ENCODE data around the gene ID2.

The ID2 gene

GRCh38 chr2:8673381-8673780 is 8.5 kb upstream of the ID2 start:
- ATAC-seq (ENCODE audit: insufficient read depth, low read depth), result no peak

GRCh38 chr2:8674420-8675009 is 7.3 kb upstream of the ID2 start:
- no peak for TF ChIP-seq CTCF (IDR thresholded peaks at IDR 0.05; ENCODE audit: borderline replicate concordance, extremely low read depth, low read length, poor library complexity, severe bottlenecking)
- Histone ChIP-seq H3K9ac (ENCODE audit: low read depth, low read length) (no peak overlapping the region), H3K79me2 (ENCODE audit: insufficient read depth, low read length) (no peaks in the 10 kb centered on the region), H3K36me3 (ENCODE audit: insufficient read depth, low read length) (no peaks in the 10 kb centered on the region), H3K27me3 (ENCODE audit: insufficient read depth, low read length, poor library complexity) (no peaks in the 10 kb centered on the region), H4K20me1 (ENCODE audit: insufficient read depth, low read length) (no peaks in the 10 kb centered on the region), H3K4me1 (ENCODE audit: insufficient read depth, low read length) (peaks cover 20% of the 10 kb centered on the region), H2AFZ (ENCODE audit: low read depth, low read length) (no peak overlapping the region), H3K27ac (ENCODE audit: low read length) (no peak overlapping the region), H3K4me2 (ENCODE audit: insufficient read depth, low read length) (no peak overlapping the region), H3K9me3 (ENCODE audit: insufficient read depth, low read length, severe bottlenecking) (peaks cover 17% of the 10 kb centered on the region), H3K4me3 (ENCODE audit: low read depth in 1 of 2, low read length in 2 of 2) (no peak overlapping the region)
- no peak for DNase-seq
- ATAC-seq (ENCODE audit: insufficient read depth, low read depth), result no peak

More at GRCh38 chr2:8673381-8673780, 8.5 kb upstream of the ID2 start:
- Histone ChIP-seq H3K79me2 (ENCODE audit: insufficient read depth, low read length) (no peaks in the 10 kb centered on the region), H3K9ac (ENCODE audit: low read depth, low read length) (no peak overlapping the region), H3K4me2 (ENCODE audit: insufficient read depth, low read length) (no peak overlapping the region), H3K9me3 (ENCODE audit: insufficient read depth, low read length, severe bottlenecking) (peaks cover 17% of the 10 kb centered on the region), H3K4me1 (ENCODE audit: insufficient read depth, low read length) (peaks cover 15% of the 10 kb centered on the region), H4K20me1 (ENCODE audit: insufficient read depth, low read length) (no peaks in the 10 kb centered on the region), H3K27me3 (ENCODE audit: insufficient read depth, low read length, poor library complexity) (no peaks in the 10 kb centered on the region), H2AFZ (ENCODE audit: low read depth, low read length) (no peak overlapping the region), H3K36me3 (ENCODE audit: insufficient read depth, low read length) (no peaks in the 10 kb centered on the region), H3K4me3 (ENCODE audit: low read depth in 1 of 2, low read length in 2 of 2) (no peak overlapping the region), H3K27ac (ENCODE audit: low read length) (no peak overlapping the region)
- DNase-seq, result no peak
- TF ChIP-seq CTCF (IDR thresholded peaks at IDR 0.05; ENCODE audit: borderline replicate concordance, extremely low read depth, low read length, poor library complexity, severe bottlenecking) (no peak), EZH2 (IDR thresholded peaks at IDR 0.05; ENCODE audit: borderline replicate concordance, low read depth, low read length, severe bottlenecking) (no peak)

- H3K9ac ChIP-seq (ENCODE audit: low read depth, low read length), result no peak overlapping the region
- no peak for DNase-seq
- peaks cover 31% of the 10 kb centered on the region for H3K4me1 ChIP-seq (ENCODE audit: insufficient read depth, low read length)
- no peaks in the 10 kb centered on the region for H3K79me2 ChIP-seq (ENCODE audit: insufficient read depth, low read length)
- no peak overlapping the region for H3K27ac ChIP-seq (ENCODE audit: low read length)
- H3K9me3 ChIP-seq (ENCODE audit: insufficient read depth, low read length, severe bottlenecking), result peaks cover 17% of the 10 kb centered on the region
- no peak for TF ChIP-seq EZH2 (IDR thresholded peaks at IDR 0.05; ENCODE audit: borderline replicate concordance, low read depth, low read length, severe bottlenecking)
- no peak for TF ChIP-seq CTCF (IDR thresholded peaks at IDR 0.05; ENCODE audit: borderline replicate concordance, extremely low read depth, low read length, poor library complexity, severe bottlenecking)
- no peak for ATAC-seq (ENCODE audit: insufficient read depth, low read depth)
- H3K36me3 ChIP-seq (ENCODE audit: insufficient read depth, low read length), result no peaks in the 10 kb centered on the region
- no peaks in the 10 kb centered on the region for H3K27me3 ChIP-seq (ENCODE audit: insufficient read depth, low read length, poor library complexity)
- no peaks in the 10 kb centered on the region for H4K20me1 ChIP-seq (ENCODE audit: insufficient read depth, low read length)
- H2AFZ ChIP-seq (ENCODE audit: low read depth, low read length), result no peak overlapping the region
- H3K4me2 ChIP-seq (ENCODE audit: insufficient read depth, low read length), result no peak overlapping the region
- H3K4me3 ChIP-seq (ENCODE audit: low read depth in 1 of 2, low read length in 2 of 2), result no peak overlapping the region
Observed at GRCh38 chr2:8675543-8675942, 6.3 kb upstream of the ID2 start.
